GM18519 (cell line): ENCODE measurements around the gene LY6G6C.

Experiments
- ATAC-seq: cut with Tn5 transposase; IDR thresholded peaks from one replicate; pipeline ENCODE4 v1.9.1; 2021; ENCODE audit warnings: mild to moderate bottlenecking, moderate library complexity; ENCODE audit not compliant: unreplicated experiment, low FRiP score

Gene LY6G6C

GRCh38 chr6:31742894-31743293 is 21.3 kb upstream of the LY6G6C start:
- no peak for ATAC-seq

GRCh38 chr6:31741815-31742214 is 20.3 kb upstream of the LY6G6C start:
- no peak for ATAC-seq

- ATAC-seq, result no peak
Observed at GRCh38 chr6:31740397-31741223, 19.1 kb upstream of the LY6G6C start.

GRCh38 chr6:31739639-31740396 is 18.3 kb upstream of the LY6G6C start, which contains the start of gene MSH5:
MSH5 (plus strand) TSS chr6:31740005; CDS start chr6:31740467, 462 bp downstream.
- peak; percentile 66 for ATAC-seq

GRCh38 chr6:31737991-31738979 is 16.7 kb upstream of the LY6G6C start:
- no peak for ATAC-seq

- ATAC-seq, result no peak
Observed at GRCh38 chr6:31737315-31737990, 15.9 kb upstream of the LY6G6C start.

GRCh38 chr6:31736768-31737314 is 15.3 kb upstream of the LY6G6C start:
- no peak for ATAC-seq

GRCh38 chr6:31736021-31736767 is 14.6 kb upstream of the LY6G6C start, which contains the start of gene CLIC1:
CLIC1 (minus strand) TSS chr6:31736530; CDS start chr6:31736300, 230 bp downstream.
- no peak for ATAC-seq

- no peak for ATAC-seq
Observed at GRCh38 chr6:31734821-31735406, 13.4 kb upstream of the LY6G6C start.

GRCh38 chr6:31734247-31734820 is 12.8 kb upstream of the LY6G6C start:
- ATAC-seq, result no peak

GRCh38 chr6:31733734-31734133 is 12.2 kb upstream of the LY6G6C start:
- ATAC-seq, result no peak

- no peak for ATAC-seq
Observed at GRCh38 chr6:31732029-31732428, 10.5 kb upstream of the LY6G6C start.

GRCh38 chr6:31730631-31731086 is 9.1 kb upstream of the LY6G6C start:
- no peak for ATAC-seq

GRCh38 chr6:31729979-31730630 is 8.6 kb upstream of the LY6G6C start:
- no peak for ATAC-seq

- ATAC-seq, result no peak
Observed at GRCh38 chr6:31729515-31729978, 8.0 kb upstream of the LY6G6C start.

GRCh38 chr6:31728767-31729514 is 7.4 kb upstream of the LY6G6C start, which contains the start of gene DDAH2:
DDAH2 (minus strand) TSS chr6:31729299; CDS start chr6:31729161, 138 bp downstream.
- no peak for ATAC-seq
